Breast epithelium (tissue), 3 donors: ENCODE measurements around the gene GPC5.

Source experiments
- CTCF ChIP-seq, 3 donors: fragments of 450-650 bp; IDR thresholded peaks; one replicate each; pipeline ENCODE4 v1.5.1; 2016 to 2017; ENCODE audit warnings: antibody characterized with exemption in 3 of 3, mild to moderate bottlenecking in 3 of 3, moderate library complexity in 3 of 3
- POLR2AphosphoS5 ChIP-seq, 3 donors: sonication (generic); formaldehyde crosslinking; IDR thresholded peaks; one replicate each; pipeline ENCODE4 v1.6.1; 2017; ENCODE audit warnings: antibody characterized with exemption in 3 of 3

- TF ChIP-seq CTCF (IDR thresholded peaks at IDR 0.05): no peak
- TF ChIP-seq POLR2AphosphoS5 (IDR thresholded peaks at IDR 0.05): no peak
Observed at GRCh38 chr13:91644806-91645205, 246.4 kb downstream of the GPC5 start.
